Measurements from ENCODE around the gene SMIM13.
"Not testable (repeated sequence)": the region's sequence is repeated elsewhere in the genome, so short reads cannot be mapped to it uniquely, and the experiment has no call there.

The SMIM13 gene

DNA sequence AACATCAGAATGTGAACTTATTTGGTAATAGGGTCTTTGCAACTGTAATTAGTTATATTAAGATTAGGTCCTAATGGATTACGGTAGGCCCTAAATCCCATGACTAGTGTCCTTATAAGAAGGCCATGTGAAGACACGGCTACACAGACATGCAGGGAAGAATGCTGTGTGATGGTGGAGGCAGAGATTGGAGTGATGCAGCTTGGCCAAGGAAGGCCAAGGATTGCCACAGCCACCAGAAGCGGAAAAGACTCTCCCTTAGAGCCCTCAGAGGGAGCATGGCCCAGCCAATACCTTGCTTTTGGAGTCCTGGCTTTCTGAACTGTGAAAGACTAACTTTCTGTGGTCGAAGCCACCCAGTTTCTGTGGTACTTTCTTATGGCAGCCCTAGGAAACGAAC lies 9.7 kb upstream of the SMIM13 start:
- DNase-seq (ENCODE audit: low read depth in 2 of 2), result no peak

DNA sequence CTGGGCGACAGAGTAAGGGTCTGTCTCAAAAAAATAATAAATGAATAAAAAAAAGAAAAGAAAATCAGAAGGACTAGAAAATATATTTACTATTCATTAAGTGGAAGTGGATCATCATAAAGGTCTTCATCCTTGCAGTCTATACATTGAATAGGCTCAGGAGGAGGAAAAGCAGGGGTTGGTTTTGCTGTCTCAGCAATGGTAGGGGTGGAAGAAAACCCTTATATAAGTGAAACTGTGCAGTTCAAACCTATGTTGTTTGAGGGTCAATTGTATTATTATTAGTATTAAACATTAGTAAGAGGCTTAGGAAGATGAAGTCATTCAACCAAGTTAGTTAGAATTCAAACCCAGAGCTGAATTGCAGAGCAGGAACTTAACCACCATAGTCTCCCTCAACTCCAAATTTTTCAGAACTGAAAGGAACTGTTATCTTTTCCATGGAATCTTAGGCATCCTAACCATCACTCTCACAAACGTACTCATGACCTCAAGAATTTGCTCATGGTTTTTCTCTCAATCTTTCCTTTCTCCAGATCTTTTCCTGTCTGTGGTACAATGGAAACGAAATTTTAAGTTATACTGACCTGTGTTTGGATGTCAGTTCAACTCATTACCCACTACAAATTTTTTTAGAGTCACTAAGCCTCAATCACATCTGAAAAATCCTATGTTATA lies 7.7 kb upstream of the SMIM13 start:
- no peak for DNase-seq (ENCODE audit: low read depth in 2 of 2)

DNA sequence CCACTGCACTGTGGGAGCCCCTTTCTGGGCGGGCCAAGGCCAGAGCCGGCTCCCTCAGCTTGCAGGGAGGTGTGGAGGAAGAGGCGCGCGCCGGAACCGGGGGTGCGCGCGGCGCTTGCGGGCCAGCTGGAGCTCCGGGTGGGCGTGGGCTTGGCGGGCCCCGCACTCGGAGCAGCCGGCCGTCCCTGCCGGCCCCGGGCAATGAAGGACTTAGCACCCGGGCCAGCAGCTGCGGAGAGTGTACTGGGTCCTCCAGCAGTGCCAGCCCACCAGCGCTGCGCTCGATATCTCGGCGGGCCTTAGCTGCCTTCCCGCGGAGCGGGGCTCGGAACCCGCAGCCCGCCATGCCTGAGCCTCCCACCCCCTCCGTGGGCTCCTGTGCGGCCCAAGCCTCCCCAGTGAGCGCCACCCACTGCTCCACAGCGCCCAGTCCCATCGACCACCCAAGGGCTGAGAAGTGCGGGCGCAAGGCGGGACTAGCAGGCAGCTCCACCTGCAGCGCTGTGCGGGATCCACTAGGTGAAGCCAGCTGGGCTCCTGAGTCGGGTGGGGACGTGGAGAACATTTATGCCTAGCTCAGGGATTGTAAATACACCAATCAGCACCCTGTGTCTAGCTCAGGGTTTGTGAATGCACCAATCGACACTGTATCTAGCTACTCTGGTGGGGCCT lies 6.4 kb upstream of the SMIM13 start:
- not testable (repeated sequence) for DNase-seq (ENCODE audit: low read depth in 2 of 2)

DNA sequence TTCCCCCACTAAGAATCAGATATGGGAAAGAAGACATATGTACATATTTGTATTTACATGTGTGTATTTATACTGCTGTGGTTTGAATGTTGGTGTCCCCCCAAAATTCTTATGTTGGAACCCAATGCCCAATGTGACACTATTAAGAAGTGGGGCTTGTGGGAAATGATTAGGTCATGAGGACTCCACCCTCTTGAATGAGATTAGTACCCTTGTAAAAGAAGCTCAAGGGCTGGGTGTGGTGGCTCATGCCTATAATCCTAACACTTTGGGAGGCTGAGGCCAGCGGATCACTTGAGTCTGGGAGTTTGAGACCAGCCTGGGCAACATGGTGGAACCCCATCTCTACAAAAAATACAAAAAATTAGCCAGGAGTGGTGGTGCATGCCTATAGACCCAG lies 3.9 kb upstream of the SMIM13 start:
- DNase-seq (ENCODE audit: low read depth in 2 of 2), result no peak

DNA sequence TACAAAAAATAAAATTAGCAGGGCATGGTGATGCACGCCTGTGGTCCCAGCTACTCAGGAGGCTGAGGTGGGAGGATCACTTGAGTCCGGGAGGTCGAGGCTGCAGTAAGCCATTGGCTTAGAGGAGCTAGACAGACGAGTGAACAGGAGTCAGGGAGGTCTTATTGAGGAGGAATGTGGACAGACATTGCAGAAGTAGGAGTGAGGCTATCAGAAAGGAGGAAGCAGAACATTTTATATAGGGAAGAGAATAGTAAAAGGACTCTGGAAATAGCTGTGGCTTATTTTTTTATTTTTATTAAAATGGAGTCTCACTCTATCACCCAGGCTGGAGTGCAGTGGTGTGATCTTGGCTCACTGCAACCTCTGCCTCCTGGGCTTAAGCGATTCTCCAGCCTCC lies 2.5 kb upstream of the SMIM13 start:
- DNase-seq (ENCODE audit: low read depth in 2 of 2), result not testable (repeated sequence)

DNA sequence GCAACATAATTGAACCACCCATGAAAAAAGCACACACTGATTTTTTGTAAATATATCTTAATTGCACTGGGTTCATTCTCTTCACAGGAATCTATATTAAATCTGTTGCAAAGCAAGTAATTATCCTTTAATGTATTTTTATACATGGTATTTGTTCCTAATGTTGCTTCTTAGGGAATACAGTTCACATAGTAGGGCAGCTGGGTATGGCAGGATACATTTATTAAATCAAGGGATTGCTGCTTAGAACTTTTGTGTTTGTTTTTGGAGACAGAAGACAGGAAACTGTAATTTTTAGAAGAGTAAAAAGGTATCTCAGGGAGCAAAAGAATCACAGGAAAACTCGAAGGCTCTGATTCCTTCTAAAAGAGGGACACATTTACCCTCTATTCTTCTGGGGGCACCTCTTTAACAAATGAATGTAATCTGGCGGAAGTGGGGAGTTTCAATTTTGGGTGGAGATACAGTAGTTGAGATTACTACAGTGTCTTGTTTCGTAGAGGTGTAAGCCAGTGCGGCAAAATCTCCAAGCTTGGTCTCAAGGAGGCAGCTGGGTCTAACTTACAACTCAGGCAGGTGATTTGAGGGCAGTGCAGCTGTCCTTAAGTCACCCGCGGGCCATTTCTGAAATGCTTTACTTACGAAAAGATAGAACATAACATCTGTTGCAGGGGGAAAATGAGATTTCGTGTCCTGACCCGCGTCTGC lies 812 bp upstream of the SMIM13 start:
- DNase-seq (ENCODE audit: low read depth in 2 of 2), result no peak

DNA sequence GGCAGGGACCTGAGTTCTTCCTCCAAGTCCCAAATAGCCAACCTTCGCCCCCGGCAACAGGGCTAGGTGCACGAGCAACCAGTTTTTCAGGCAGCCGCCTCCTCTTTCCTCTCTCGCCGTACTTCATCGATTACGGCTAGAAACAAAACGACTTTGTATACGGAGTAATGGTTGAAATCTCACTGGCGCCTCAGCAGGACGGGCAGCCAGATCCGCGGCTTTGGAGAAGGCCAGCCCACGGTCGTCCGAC lies 333 bp upstream of the SMIM13 start:
- DNase-seq (ENCODE audit: low read depth in 2 of 2), result peak; percentile 10 to 17

DNA sequence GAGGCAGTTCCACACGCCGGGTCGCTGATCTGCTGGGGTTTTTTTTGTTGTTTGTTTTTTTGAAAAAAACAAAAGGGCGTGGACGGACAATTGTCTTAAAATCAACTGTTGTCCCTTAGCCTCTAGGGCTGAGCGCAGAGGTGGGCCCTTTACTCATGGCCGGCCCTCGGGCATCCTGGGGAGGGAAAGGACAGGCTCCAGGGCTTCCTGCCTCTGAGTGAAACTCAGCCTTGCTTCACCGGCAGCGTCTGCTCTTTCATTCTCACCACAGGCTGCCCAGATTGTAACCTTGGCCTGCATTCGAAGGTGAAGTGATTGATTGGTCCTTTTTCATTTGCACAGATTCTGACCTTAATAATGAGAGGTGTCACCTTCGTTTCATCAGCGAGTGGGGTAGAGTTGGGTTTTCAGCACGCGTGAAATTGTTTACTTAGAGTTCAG lies 797 bp downstream of the SMIM13 start:
- peak in 1 of 2 donors; percentile 21 for DNase-seq (ENCODE audit: low read depth in 2 of 2)

DNA sequence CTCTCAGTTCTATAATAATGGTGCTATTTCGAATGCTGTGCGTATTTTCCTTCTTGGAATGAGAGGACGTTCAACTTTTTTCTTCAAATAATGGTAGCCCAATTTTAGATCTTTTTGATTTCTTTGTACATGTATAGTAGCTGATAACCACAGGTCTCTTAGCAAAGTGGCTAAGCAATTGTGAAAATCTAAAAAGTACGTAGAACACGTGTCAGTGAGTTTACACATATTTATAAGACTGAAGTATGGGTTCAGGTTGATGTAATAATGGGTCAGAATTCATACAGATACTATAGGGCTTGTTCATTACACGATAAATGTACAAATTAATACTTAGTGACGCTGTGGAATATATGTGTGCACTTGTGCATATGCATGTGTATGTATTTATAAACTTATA lies 1.3 kb downstream of the SMIM13 start:
- DNase-seq (ENCODE audit: low read depth in 2 of 2), result no peak

DNA sequence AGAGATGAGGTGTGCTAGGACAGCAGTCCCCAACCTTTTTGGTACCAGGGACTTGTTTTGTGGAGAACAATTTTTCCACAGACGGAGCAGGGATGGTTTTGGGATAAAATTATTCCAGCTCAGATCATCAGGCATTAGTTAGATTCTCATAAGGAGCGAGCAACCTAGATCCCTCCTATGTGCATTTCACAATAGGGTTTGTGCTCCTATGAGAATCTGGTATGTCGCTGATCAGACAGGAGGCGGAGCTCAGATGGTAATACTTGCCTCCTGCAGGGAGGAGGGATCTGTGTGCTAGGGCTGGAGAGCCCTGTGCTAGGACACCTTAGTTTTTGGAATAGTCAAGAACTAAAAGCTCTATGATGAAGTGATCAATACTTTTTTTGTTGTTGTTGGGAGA lies 2.5 kb downstream of the SMIM13 start:
- no peak for DNase-seq (ENCODE audit: low read depth in 2 of 2)

DNA sequence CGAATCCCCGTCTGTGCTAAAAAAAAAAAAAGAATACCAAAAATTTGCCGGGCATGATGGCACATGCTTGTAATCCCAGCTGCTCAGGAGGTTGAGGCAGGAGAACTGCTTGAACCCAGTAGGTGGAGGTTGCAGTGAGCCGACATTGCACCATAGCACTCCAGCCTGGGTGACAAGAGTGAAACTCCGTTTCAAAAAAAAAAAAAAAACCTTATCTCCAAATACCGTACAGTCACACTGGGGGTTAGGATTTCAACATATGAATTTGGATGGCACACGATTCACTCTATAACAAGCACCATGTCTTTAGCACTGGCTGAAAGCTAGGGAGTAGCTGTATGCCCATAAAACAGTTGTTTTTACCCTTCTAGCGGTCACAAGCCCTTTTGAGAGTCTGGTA lies 3.8 kb downstream of the SMIM13 start:
- no peak for DNase-seq (ENCODE audit: low read depth in 2 of 2)

DNA sequence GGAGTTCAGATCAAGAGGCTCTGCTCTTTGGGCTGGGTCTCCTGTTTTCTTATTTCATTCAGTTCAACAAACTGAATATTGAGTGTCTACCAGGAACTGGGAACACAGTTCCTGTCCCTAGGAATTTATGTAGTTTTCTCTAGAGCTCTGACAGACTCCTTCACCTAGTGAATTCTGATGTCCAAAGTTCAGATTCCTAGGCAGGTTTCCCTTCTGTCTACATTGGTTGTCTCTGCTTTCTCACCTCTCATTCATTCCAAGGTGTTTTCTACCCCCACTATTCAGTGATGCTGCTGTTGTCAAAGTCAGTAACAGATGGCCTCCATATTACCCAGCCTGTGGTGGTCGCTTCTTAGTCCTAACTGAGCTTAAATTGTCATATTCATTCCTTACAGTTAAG lies 4.4 kb downstream of the SMIM13 start:
- DNase-seq (ENCODE audit: low read depth in 2 of 2), result no peak

DNA sequence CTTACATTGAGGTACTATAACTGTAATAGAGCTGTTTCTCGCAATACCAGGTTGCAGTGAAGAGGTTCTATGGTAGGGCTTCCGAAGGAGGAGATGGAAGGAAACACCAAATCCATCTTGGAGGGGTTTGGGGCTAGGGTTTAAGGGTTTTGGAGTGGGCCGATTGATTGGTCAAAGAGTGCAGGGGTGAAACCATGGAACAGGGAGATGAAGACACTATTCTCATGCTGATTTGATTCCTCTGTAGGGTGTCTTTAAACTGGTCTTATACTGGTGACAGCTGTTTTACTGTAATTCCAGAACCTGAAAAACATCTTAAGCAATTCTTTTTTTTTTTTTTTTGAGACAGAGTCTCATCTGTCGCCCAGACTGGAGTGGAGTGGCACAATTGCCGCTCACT lies 7.8 kb downstream of the SMIM13 start:
- no peak for DNase-seq (ENCODE audit: low read depth in 2 of 2)

DNA sequence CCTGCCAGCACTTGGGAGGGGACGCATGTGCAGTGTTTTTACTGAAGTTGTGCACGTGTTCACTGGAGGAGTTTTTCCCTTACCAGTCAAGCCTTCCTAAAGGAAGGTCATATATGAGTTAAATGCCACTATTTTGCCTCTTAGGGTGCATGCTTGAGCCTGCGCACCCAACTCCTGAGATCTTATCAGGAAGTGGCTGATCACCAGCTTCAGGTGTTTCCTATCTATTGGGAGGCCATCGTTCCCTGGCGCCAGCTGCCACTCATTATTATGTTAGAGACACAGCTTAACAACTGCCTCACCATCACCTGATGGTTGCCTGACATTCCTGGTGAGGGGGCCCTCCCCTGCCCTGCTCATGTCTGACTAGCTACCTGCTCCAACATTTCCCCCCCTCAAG lies 9.4 kb downstream of the SMIM13 start:
- no peak for DNase-seq (ENCODE audit: low read depth in 2 of 2)

DNA sequence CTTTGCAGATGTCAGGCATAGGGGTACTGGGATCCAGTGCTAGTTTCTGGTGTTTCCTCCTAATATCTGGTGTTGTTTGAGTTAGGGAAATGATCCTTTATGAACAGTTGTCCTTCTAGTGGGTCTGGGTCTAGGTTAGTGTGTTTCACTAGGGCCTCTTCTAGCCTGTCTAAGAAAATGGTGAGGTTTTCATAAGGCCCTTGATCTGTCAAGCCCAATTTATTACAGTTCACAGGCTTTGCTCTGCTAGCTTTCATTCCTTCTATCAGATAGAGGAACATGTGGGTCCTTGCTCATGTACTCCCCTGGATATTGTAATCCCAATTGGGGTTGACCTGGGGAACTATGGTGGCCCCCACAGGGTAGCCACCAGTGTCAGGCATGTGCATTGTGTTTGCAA lies 15.1 kb downstream of the SMIM13 start:
- DNase-seq (ENCODE audit: low read depth in 2 of 2), result no peak

DNA sequence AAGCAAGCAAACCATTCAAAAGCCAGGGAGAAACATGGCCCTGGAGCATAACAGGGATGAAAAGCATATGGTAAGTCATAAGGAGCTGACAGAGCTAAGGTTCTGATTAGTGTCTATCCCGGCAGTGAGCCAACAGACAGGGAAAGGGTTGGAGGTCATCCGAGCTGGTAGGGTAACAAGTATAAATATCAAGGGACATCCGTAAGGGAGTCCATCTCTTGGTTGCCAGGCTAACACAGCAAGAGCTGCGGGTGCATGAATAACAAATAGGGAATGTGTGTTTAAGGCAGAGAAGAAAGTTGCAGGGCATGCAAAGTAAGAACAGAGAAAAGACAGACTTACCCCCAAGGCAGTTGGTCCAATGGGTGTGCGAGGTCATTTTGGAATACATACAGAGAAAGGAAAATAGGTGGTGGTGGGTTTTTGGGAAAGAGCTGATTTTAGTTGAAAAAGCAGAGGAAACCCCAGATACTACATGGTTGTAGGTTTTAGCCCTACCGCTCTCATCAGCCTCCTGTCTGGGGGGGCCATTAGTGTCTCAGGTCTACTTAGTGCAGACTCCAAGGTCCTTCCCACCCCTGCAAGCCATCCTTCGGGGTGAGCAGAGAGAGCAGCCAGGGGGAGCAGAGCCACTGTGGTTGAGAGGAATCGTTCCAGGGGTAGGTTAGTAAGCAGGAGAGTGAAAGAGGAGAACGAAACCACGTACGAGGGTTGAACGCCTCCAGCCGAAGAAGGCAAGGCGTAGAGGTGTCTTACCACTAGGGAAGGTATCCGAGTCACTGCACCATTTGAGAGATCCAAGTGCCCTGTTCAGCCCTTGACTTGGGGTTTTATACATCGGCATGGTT lies 17.5 kb downstream of the SMIM13 start, which contains the start of gene ERVFRD-1:
ERVFRD-1 (minus strand) TSS at position 805 of the 848 bp plus-strand sequence. CDS start 6,415 bp downstream, outside the sequence.
- DNase-seq (ENCODE audit: low read depth in 2 of 2), result no peak

DNA sequence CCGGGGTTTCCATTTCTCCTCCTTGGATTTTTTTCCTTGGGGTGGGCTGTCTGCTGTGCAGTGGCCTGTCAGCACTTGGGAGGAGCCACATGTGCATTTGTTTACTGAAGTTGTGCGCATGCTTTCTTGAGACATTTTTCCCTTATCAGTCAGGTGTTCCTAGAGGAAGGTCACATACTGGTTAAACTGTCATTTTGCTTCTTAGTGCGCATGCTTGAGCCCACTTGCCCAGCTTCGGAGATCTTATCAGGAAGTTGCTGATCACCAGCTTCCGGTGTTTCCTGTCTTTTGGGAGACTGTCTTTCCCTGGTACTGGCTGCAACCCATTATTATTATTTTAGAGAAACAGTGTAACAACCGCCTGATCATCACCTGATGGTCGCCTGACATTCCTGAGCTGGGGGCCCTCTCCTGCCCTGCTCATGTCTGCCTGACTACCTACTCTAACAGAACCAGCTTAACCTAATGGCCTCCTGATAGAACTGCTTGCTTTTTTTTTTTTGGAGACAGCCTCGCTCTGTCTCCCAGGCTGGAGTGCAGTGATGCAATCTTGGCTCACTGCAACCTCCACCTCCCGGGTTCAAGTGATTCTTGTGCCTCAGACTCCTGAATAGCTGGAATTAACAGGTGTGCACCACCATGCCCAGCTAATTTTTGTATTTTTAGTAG lies 18.3 kb downstream of the SMIM13 start:
- no peak for DNase-seq (ENCODE audit: low read depth in 2 of 2)

DNA sequence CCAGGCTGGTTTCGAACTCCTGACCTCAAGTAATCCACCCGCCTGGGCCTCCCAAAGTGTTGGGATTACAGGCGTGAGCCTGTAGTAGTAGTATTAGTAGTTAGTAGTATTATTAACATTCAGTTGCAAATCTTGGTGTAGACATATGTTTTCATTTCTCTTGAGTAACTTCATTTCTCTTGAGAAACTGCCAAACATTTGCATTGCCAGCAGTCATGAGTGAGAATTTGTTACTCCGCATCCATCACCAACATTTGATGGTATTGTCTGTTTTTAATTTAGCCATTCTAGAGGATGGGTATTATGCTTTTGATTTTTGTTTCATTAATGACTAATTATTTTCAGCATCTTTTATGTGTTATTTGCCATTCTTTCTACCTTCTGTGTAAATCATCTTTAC lies 19.4 kb downstream of the SMIM13 start:
- no peak for DNase-seq (ENCODE audit: low read depth in 2 of 2)

DNA sequence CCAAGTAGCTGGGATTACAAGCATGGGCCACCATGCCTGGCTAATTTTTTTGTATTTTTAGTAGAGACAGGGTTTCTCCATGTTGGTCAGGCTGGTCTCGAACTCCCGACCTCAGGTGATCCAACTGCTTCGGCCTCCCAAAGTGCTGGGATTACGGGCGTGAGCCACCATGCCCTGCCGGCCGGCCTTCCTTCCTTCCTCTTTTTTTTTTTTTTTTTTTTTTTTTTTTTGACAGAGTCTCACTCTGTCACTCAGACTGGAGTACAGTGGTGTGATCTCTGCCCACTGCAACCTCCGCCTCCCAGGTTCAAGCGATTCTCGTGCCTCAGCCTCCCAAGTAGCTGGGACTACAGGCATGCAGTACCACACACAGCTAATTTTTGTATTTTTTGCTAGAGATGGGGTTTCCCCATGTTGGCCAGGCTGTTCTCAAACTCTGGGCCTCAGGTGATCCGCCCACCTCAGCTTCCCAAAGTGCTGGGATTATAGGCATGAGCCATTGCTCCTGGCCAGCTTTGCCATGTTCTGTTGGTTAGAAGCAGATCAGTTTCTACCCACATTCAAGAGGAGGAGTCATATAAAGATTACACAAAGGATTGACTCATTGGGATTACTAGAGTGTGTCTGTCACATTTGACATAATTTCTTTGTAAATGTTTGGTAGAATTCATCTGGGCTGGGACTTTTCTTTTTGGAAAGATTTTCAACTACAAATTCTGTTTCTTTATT lies 22.3 kb downstream of the SMIM13 start:
- DNase-seq (ENCODE audit: low read depth in 2 of 2), result not testable (repeated sequence)

DNA sequence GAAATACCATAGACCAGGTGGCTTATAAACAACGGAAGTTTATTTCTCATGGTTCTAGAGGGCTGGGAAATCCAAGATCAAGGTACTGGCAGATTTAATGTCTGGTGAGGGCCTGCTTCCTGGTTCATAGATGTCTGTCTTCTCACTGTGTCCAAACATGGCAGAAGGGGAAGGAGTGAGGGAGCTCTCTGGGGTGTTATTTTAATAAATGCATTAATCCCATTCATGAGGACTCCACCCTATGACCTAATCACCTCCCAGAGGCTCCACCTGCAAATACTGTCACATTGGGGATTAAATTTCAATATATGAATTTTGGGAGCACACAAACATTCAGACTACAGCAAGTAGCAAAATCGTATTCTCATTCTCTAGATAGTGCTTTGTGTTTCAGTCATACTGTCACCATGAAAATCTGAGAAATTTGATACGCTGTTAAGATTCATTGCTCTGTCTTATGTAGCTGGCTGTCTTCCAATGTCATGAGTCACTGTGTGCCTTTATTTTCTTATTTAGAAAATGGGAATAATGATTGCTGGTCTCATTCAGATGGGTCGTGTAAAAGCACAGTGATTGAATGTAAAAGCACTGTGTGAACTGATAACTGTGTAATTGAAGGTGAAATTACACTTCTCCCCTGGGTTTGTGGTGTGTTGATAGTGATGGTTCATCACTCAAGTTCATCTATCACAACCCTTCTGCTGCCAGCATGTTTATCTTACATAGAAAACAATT lies 26.8 kb downstream of the SMIM13 start:
- DNase-seq (ENCODE audit: low read depth in 2 of 2), result no peak
